Measurements from ENCODE around the gene MORF4L1.
"Not testable (repeated sequence)": the region's sequence is repeated elsewhere in the genome, so short reads cannot be mapped to it uniquely, and the experiment has no call there.

Gene MORF4L1

GRCh38 chr15:78837543-78837942 is 35.1 kb upstream of the MORF4L1 start:
- no peaks in the 10 kb centered on the region for H3K9me2 ChIP-seq (replicated peaks; ENCODE audit: insufficient read depth, low read length)
- H2AFZ ChIP-seq (ENCODE audit: low read length): peak overlapping the region; percentile 66; the same call in 1 of the 2 replicates
- no peaks in the 10 kb centered on the region for H4K20me1 ChIP-seq (ENCODE audit: insufficient read depth, low read length)
- H3K27me3 ChIP-seq (replicated peaks; ENCODE audit: insufficient read depth, low read length): no peaks in the 10 kb centered on the region
- H3K4me1 ChIP-seq (ENCODE audit: low read length): peaks cover 34% of the 10 kb centered on the region
- no peak overlapping the region for H3K4me3 ChIP-seq (ENCODE audit: low read length)
- H3F3A ChIP-seq (ENCODE audit: insufficient read depth, low read length): peaks cover 21% of the 10 kb centered on the region
- H3K9ac ChIP-seq (ENCODE audit: low read length): no peak overlapping the region
- no peaks in the 10 kb centered on the region for H3K36me3 ChIP-seq (replicated peaks; ENCODE audit: insufficient read depth, low read length)
- TF ChIP-seq, protein P1, sequence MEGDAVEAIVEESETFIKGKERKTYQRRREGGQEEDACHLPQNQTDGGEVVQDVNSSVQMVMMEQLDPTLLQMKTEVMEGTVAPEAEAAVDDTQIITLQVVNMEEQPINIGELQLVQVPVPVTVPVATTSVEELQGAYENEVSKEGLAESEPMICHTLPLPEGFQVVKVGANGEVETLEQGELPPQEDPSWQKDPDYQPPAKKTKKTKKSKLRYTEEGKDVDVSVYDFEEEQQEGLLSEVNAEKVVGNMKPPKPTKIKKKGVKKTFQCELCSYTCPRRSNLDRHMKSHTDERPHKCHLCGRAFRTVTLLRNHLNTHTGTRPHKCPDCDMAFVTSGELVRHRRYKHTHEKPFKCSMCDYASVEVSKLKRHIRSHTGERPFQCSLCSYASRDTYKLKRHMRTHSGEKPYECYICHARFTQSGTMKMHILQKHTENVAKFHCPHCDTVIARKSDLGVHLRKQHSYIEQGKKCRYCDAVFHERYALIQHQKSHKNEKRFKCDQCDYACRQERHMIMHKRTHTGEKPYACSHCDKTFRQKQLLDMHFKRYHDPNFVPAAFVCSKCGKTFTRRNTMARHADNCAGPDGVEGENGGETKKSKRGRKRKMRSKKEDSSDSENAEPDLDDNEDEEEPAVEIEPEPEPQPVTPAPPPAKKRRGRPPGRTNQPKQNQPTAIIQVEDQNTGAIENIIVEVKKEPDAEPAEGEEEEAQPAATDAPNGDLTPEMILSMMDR (IDR thresholded peaks at IDR 0.05; ENCODE audit: low read length): no peak
- TF ChIP-seq EZH2 (optimal IDR thresholded peaks at IDR 0.05; ENCODE audit: low read depth, low read length) (no peak), EZH2phosphoT487 (IDR thresholded peaks at IDR 0.05; ENCODE audit: low read length) (no peak)
- H3K27ac ChIP-seq (ENCODE audit: low read length): peak overlapping the region; percentile 64; the same call in 1 of the 2 replicates
- no peaks in the 10 kb centered on the region for H3K79me2 ChIP-seq (ENCODE audit: low read length)
- DNase-seq: no peak
- no peaks in the 10 kb centered on the region for H3K9me3 ChIP-seq (replicated peaks; ENCODE audit: insufficient read depth, low read length)
- H3K4me2 ChIP-seq (ENCODE audit: low read depth, low read length): peak overlapping the region; percentile 46; the same call in 1 of the 2 replicates

GRCh38 chr15:78838489-78838888 is 34.2 kb upstream of the MORF4L1 start:
- Histone ChIP-seq H4K20me1 (ENCODE audit: insufficient read depth, low read length) (no peaks in the 10 kb centered on the region), H3K36me3 (replicated peaks; ENCODE audit: insufficient read depth, low read length) (no peaks in the 10 kb centered on the region), H3K4me1 (ENCODE audit: low read length) (peaks cover 34% of the 10 kb centered on the region), H3K27me3 (replicated peaks; ENCODE audit: insufficient read depth, low read length) (no peaks in the 10 kb centered on the region), H3K27ac (ENCODE audit: low read length) (peak overlapping the region; percentile 64), H3K4me2 (ENCODE audit: low read depth, low read length) (peak overlapping the region; percentile 46), H3K9me2 (replicated peaks; ENCODE audit: insufficient read depth, low read length) (no peaks in the 10 kb centered on the region), H3K4me3 (ENCODE audit: low read length) (0 out of 2 replicates have a peak overlapping the region, but pooled peaks have one; percentile 13), H3K79me2 (ENCODE audit: low read length) (no peaks in the 10 kb centered on the region), H3K9ac (ENCODE audit: low read length) (peak overlapping the region; percentile 20; the same call in 1 of the 2 replicates), H3F3A (ENCODE audit: insufficient read depth, low read length) (peaks cover 21% of the 10 kb centered on the region), H2AFZ (ENCODE audit: low read length) (peak overlapping the region; percentile 66), H3K9me3 (replicated peaks; ENCODE audit: insufficient read depth, low read length) (no peaks in the 10 kb centered on the region)
- TF ChIP-seq EZH2 (optimal IDR thresholded peaks at IDR 0.05; ENCODE audit: low read depth, low read length) (no peak), EZH2phosphoT487 (IDR thresholded peaks at IDR 0.05; ENCODE audit: low read length) (no peak)
- TF ChIP-seq, protein P1 (IDR thresholded peaks at IDR 0.05; ENCODE audit: low read length): no peak
- no peak for DNase-seq

DNA sequence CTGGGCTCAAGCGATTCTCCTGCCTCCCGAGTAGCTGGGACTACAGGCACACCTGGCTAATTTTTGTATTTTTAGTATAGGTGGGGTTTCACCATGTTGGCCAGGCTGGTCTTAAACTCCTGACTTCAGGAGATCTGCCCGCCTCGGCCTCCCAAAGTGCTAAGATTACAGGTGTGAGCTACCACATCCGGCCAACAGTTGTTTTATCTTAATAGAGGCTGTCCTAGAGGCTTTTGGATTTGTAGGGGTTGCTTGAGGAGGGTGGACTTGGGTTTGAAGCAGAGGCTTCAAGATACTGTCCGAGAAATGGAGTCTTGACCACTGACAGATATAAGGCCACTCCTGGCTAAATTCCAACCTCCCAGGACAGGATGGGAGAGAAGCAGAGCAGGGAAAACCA is 33.5 kb upstream of the MORF4L1 start:
- peak overlapping the region; percentile 49; the same call in 1 of the 2 replicates for H3K4me2 ChIP-seq (ENCODE audit: low read depth, low read length)
- not testable (repeated sequence) for H4K20me1 ChIP-seq (ENCODE audit: insufficient read depth, low read length); H3K9me2 ChIP-seq (replicated peaks; ENCODE audit: insufficient read depth, low read length); H3K27me3 ChIP-seq (replicated peaks; ENCODE audit: insufficient read depth, low read length); H3K36me3 ChIP-seq (replicated peaks; ENCODE audit: insufficient read depth, low read length); H3K9ac ChIP-seq (ENCODE audit: low read length); H3K79me2 ChIP-seq (ENCODE audit: low read length); H3K9me3 ChIP-seq (replicated peaks; ENCODE audit: insufficient read depth, low read length)
- peaks cover 21% of the 10 kb centered on the region for H3F3A ChIP-seq (ENCODE audit: insufficient read depth, low read length)
- peak overlapping the region; percentile 30; the same call in 1 of the 2 replicates for H2AFZ ChIP-seq (ENCODE audit: low read length)
- peak overlapping the region; percentile 9; the same call in 1 of the 2 replicates for H3K4me3 ChIP-seq (ENCODE audit: low read length)
- DNase-seq: peak; percentile 67
- peaks cover 34% of the 10 kb centered on the region for H3K4me1 ChIP-seq (ENCODE audit: low read length)
- peak overlapping the region; percentile 69; the same call in 1 of the 2 replicates for H3K27ac ChIP-seq (ENCODE audit: low read length)

GRCh38 chr15:78840661-78841375 is 31.9 kb upstream of the MORF4L1 start:
- Histone ChIP-seq H3K9ac (ENCODE audit: low read length) (no peak overlapping the region), H3K79me2 (ENCODE audit: low read length) (no peaks in the 10 kb centered on the region), H3K36me3 (replicated peaks; ENCODE audit: insufficient read depth, low read length) (no peaks in the 10 kb centered on the region), H3K27me3 (replicated peaks; ENCODE audit: insufficient read depth, low read length) (no peaks in the 10 kb centered on the region), H2AFZ (ENCODE audit: low read length) (no peak overlapping the region), H3K4me3 (ENCODE audit: low read length) (no peak overlapping the region), H3K27ac (ENCODE audit: low read length) (no peak overlapping the region), H3K4me2 (ENCODE audit: low read depth, low read length) (no peak overlapping the region), H3K4me1 (ENCODE audit: low read length) (peaks cover 34% of the 10 kb centered on the region), H3F3A (ENCODE audit: insufficient read depth, low read length) (peaks cover 21% of the 10 kb centered on the region), H3K9me2 (replicated peaks; ENCODE audit: insufficient read depth, low read length) (no peaks in the 10 kb centered on the region), H4K20me1 (ENCODE audit: insufficient read depth, low read length) (no peaks in the 10 kb centered on the region), H3K9me3 (replicated peaks; ENCODE audit: insufficient read depth, low read length) (no peaks in the 10 kb centered on the region)
- DNase-seq: no peak
- TF ChIP-seq EZH2 (optimal IDR thresholded peaks at IDR 0.05; ENCODE audit: low read depth, low read length): no peak
- TF ChIP-seq, protein P1 (IDR thresholded peaks at IDR 0.05; ENCODE audit: low read length): no peak
- no peak for TF ChIP-seq EZH2phosphoT487 (IDR thresholded peaks at IDR 0.05; ENCODE audit: low read length)
